Activated CD4-positive, alpha-beta T cell treated with anti-CD3 and anti-CD28 coated beads, Interleukin-2, amount 50 U/mL, for 48 hours (primary cell): ENCODE data around the gene AKAP11.
"Not testable (repeated sequence)": the region's sequence is repeated elsewhere in the genome, so short reads cannot be mapped to it uniquely, and the experiment has no call there.

Source experiments
- DNase-seq, 2 experiments: peaks; one replicate each; pipeline ENCODE4 v3.0.0-alpha.2; 2020

Gene AKAP11

GRCh38 chr13:42272115-42272803 is at the start of gene AKAP11:
Gene AKAP11 (plus strand): TSS chr13:42272152. CDS start chr13:42286349, 14,197 bp downstream.
- peak; percentile 56 to 59 for DNase-seq

GRCh38 chr13:42223681-42224080 is 48.3 kb upstream of the AKAP11 start:
- no peak for DNase-seq

DNA sequence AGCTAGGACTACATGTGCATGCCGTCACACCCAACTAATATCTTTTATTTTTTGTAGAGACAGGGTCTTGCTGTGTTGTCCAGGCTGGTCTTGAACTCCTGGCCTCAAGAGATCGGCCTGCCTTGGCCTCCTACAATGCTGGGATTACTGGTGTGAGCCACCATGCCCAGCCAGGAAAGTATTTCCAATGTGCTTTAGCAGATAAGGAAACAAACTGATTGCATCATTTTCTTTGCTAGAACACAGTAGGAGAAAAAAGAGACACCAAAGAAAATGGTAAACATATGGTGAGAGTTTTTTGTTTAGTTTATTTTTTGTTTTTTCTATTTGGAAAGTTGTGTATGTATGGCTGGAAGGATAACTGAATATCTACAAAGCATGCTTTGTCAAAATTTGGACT is 46.9 kb upstream of the AKAP11 start:
- no peak for DNase-seq

GRCh38 chr13:42226759-42227158 is 45.2 kb upstream of the AKAP11 start:
- DNase-seq, result not testable (repeated sequence)

DNA sequence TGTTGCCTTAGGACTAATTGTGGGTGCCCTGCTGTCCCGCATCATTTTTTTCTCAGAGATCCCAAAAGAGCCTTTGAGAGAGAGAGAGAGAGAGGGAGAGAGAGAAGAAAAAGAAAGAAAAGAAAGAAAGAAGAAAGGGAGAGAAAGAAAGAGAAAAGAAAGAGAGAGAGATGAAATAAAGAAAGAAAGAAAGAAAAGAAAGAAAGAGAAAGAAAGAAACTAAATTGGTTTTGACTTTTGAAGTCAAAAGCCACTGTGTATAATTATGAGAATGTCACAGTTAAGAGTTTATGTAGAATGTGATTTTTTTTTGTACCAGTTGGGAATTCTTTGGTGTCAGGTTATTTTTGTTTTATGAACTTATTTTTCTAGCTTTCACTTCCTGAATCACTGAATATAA is 43.4 kb upstream of the AKAP11 start:
- DNase-seq, result no peak

DNA sequence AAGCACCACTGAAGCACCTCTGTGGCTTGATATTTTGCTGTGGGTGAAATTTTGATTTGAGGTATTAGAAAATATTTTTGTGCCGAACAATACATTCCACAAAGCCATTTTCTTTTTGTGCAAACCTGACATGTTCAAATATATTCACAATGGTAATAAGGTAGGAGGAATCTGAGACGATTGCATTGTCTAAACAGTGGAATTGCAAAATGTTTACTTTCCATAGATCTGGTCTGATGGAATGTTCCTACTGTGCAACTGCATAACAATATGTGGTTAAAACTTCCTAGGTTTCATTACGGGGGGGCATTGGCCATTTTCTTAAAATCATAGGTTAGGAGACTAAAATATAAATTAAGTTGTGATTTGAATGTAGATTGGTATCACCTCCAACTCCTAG is 42.7 kb upstream of the AKAP11 start:
- no peak for DNase-seq

- no peak for DNase-seq
These were observed 39.3 kb upstream of the AKAP11 start for GRCh38 chr13:42232671-42233070.

GRCh38 chr13:42233726-42234125 is 38.2 kb upstream of the AKAP11 start:
- no peak for DNase-seq

GRCh38 chr13:42239161-42239560 is 32.8 kb upstream of the AKAP11 start:
- no peak for DNase-seq

GRCh38 chr13:42239644-42240043 is 32.3 kb upstream of the AKAP11 start:
- DNase-seq, result no peak

GRCh38 chr13:42246541-42246940 is 25.4 kb upstream of the AKAP11 start:
- DNase-seq, result no peak

DNA sequence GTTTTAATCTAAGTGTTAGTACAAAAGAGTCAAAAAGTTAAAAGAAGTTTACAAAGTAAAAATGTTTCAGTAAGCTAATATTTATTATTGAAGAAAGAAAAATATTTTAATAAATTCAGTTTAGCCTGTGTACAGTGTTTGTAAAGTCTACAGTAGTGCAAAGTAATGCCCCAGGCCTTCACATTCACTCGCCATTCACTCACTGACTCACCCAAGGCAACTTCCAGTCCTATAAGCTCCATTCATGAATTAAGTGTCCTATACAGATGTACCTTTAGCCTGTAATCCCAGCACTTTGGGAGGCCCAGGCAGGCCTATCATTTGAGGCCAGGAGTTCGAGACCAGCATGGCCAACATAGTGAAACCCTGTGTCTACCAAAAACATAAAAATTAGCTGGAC is 24.1 kb upstream of the AKAP11 start:
- no peak for DNase-seq

DNA sequence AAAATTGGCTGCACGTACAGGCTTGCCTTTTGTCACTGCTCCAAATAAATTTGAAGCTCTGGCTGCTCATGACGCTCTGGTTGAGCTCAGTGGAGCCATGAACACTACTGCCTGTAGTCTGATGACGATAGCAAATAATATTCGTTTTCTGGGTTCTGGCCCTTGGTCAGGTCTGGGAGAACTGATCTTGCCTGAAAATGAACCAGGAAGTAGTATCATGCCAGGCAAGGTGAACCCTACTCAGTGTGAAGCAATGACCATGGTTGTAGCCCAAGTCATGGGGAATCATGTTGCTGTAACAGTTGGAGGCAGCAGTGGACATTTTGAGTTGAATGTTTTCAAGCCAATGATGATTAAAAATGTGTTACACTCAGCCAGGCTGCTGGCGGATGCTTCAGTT is 16.1 kb upstream of the AKAP11 start:
- no peak for DNase-seq

- DNase-seq, result no peak
These were observed 13.2 kb upstream of the AKAP11 start for GRCh38 chr13:42258747-42259146.

DNA sequence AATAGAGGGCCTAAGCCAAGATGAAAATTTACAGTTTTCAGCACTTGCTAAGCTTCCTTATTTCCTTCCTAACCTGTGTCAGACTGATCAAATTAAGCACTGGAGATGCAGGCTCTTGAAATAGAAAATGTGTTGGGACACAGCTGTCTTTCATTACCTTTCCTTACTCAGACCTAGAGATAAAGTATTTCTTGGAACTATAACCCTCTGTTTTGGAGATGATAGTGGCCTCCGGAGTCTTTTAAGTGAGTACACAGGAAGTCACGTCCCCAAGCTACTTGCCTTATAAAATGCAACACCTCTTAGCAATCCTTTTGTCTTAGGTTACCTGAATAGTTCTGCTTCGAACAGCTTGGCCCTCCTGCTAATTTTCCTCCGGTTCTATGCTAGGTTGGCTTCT is 12.4 kb upstream of the AKAP11 start:
- DNase-seq, result no peak

DNA sequence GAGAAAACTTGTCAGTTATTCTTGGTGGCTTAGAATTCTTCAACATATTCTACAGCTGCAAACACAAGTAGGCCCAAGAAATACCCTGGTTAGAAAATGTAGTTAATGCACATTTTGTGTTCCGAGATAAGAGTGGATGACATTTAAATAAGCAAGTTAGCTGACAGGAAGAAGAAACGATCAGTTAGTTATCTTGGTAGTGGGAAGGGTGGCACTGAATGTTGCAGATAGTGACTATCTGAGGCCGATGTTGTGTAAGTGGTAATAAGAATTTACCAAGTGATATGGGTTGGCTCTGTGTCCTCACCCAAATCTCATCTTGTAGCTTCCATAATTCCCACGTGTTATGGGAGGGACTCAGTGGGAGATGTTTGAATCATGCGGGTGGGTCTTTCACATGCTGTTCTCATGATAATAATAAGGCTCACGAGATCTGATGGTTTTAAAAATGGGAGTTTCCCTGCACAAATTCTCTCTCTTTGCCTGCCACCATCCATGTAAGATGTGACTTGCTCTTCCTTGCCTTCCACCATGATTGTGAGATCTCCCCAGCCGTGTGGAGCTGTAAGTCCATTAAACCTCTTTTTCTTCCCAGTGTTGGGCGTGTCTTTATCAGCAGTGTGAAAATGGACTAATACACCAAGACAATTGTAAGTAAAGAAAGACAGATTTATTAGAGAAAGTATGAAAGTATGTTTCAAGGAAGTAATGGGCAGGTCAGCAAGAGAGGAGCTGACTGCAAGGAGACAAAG is 10.9 kb upstream of the AKAP11 start:
- DNase-seq, result no peak

DNA sequence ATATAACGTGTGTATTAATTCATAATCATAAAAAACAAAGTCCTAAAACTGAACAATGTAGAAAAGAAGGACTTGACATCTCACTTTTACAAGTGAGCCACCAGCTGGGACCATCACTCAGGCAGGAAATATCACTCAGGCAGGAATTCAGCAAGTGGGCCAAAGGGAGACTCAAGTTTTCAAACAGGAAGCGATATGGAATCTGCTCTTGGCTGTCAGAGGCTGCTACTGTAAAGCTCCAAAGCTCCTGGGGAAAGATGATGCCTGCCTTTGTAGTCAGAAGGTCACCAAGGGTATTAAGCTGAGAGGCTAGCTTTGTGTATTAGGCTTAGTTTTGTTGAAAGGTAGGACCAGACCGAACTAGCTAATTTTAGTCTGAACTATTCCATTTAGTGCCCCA is 5.5 kb upstream of the AKAP11 start:
- DNase-seq, result no peak

DNA sequence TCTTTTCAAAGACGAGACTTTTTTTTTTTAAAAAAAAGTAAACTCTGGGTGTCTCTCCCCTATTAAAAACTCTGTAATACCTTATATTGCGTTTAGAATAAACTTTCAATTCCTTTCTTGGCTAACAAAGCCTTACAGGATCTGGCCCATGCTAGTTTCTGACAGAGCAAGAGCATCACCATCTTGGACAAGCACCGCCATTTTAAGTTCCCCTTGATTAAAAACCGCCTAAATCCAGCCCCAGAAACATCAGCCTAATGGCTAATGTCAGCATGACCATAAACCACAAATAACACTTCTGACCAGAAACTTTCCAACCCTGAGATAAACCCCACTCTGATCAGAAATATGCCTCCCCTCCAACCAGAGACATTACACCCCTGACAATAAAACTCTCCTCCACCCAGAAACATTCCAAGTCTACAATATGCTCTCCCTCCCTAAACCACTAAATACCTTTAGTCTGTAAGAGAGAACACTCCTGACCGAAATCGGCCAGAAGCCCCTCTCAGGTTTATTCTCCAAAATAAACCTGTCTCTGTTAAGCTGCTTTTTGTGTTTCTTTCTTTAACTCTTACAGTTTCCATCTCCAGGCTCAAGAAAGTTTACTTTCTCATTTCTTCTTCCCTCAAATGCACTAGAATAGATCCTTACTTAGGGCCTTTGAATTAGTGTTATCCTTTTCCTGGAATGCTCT is 1.6 kb upstream of the AKAP11 start:
- no peak for DNase-seq

DNA sequence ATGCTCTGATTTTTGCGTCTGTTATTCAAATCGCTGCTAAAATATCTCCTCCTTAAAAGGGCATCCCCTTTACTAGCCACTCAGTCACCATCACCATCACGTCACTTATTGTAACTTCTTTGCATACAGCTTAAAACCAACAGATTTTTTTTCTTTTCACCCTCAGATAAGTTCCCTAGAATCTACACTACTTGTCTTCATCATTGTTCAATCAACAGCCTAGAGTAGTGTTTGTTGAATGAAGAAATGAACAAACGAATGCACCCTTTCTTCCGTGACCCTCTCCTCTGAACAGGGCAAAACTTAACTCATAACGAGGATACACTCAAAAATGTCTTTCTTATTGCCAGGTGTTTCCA is 1.1 kb upstream of the AKAP11 start:
- DNase-seq, result no peak

DNA sequence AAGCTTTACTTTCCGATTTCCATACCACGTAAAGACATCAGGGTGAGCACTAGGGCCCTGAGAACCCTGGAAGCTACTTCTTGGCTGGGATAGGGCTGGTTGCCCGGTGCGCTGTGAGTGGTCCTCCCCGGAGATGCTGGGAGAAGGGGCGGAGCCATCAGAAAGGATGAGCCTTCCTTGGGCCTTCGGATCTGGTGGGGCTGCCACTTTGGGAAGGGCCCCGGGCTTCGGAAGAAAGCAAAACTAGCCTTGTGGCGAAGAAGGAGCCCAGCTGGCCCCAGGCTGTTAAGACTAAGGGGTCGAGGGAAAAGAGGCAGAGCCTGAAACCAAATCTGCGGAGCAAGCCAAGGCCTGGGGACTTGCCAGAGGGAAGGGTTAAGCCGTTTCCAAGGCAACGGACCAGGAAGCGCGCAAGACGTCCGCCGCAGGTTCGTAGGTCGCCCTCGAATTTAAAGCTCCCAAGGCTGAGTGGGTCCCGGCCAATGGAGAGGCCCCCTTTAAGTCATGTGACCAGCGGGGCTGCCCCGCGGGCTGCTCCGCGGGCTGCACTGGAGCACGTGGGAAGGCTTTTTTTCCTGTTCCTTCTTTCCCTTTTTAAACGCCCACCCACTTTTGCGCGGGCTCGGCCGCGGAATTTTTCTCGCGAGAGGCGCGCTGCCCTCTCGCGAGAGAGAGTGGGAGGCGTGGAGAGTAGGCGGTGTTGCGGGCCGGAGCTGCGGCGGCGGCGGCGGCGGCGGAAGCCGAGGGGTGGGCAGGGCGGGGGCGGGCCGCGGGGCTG is 426 bp upstream of the AKAP11 start:
- DNase-seq, result peak; percentile 91 to 93

- no peak for DNase-seq
These were observed 838 bp downstream of the AKAP11 start for GRCh38 chr13:42272804-42273175.

- no peak for DNase-seq
These were observed 2.6 kb downstream of the AKAP11 start for GRCh38 chr13:42274386-42275097.

GRCh38 chr13:42275098-42275471 is 3.1 kb downstream of the AKAP11 start:
- DNase-seq, result no peak
